Measurements from ENCODE around the gene GFI1B. TPM values are rescaled to one million over a fixed set of nuclear protein-coding genes. Genes with fewer than 3 reads are reported as not detected.

The GFI1B gene
- total RNA-seq, 1 donor from 2014 or later = not detected

DNA sequence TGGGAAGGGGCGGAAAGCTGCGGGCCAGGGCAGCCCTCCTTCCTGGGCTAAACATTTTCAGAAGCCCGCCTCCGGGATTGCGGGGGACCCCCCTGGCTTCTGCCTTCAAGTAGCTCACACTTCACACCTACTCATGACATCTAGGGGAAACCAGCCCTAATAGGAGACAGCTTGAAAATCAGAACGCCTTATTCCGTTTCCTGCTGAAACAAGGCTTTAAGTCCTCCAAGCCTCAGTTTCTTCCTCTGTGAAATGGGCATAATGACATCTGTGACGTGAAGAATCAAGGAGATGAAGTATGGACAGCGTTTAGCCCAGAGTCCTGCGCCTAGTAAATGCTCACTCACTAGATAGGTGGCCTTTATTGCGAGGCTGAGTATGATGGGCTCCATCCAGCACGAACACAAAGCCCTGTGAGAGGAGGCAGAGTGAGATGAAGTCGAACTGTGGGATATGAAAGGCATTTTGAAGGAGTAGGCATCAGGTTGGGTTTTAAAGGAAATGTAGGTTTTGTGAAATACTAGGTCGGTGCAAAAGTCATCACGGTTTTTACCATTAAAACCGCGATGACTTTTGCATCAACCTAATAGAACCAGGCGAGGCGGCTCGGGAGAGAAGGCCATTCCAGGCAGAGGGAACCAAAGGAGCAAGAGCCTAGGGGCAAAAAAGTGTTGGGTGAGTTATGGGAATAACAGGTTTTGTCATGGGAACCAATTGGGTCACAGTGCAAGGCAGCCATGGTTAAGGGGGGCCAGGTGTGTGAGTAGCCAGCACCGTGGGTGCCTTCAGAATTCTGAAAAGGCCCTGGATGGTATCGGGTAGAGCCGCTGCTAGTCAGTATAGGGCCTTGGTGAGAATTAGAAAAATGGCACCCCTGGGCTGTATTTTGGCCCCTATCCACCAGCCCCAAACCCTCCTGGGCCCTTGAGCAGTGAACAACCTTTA lies 33.0 kb upstream of the GFI1B start:
- Mint-ChIP-seq H3K4me3 (peak overlapping the region; percentile 98), H3K4me1 (peaks cover 32% of the 10 kb centered on the region)

DNA sequence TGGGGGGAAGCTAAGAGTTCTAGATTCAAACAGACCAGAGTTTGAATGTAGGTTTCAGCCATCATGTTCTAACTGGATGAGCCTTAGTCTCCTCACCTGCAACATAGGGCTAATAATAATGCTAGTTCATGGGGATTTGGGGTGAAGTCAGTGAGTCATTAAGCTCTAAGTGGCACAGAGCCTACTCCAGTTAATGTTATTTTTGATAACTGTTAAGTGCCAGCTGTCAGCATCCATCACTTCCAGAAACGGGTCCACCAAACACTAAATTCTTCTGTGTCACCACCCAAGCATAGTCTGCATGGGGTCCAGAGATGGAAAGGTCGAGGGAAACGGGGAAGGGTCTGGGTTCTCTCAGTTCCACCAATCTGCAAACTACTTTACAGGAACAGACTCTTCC lies 32.3 kb upstream of the GFI1B start:
- no peak overlapping the region for H3K4me3 Mint-ChIP-seq
- no peaks in the 10 kb centered on the region for H3K36me3 Mint-ChIP-seq
- peaks cover 31% of the 10 kb centered on the region for H3K79me2 ChIP-seq (ENCODE audit: low read depth)
- no peaks in the 10 kb centered on the region for H3K9me3 ChIP-seq (ENCODE audit: low read depth)
- TF ChIP-seq EZH2 (IDR thresholded peaks at IDR 0.05) (no peak), EZH2phosphoT487 (IDR thresholded peaks at IDR 0.05) (no peak)
- TF ChIP-seq, protein P1, sequence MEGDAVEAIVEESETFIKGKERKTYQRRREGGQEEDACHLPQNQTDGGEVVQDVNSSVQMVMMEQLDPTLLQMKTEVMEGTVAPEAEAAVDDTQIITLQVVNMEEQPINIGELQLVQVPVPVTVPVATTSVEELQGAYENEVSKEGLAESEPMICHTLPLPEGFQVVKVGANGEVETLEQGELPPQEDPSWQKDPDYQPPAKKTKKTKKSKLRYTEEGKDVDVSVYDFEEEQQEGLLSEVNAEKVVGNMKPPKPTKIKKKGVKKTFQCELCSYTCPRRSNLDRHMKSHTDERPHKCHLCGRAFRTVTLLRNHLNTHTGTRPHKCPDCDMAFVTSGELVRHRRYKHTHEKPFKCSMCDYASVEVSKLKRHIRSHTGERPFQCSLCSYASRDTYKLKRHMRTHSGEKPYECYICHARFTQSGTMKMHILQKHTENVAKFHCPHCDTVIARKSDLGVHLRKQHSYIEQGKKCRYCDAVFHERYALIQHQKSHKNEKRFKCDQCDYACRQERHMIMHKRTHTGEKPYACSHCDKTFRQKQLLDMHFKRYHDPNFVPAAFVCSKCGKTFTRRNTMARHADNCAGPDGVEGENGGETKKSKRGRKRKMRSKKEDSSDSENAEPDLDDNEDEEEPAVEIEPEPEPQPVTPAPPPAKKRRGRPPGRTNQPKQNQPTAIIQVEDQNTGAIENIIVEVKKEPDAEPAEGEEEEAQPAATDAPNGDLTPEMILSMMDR (IDR thresholded peaks at IDR 0.05) = no peak
- H3K9ac ChIP-seq = no peak overlapping the region
- H3K9me3 Mint-ChIP-seq = no peaks in the 10 kb centered on the region
- H3K27me3 Mint-ChIP-seq (ENCODE audit: insufficient read depth, low read depth) = peaks cover 10% of the 10 kb centered on the region
- H3K4me2 ChIP-seq = no peak overlapping the region
- no peaks in the 10 kb centered on the region for H3K36me3 ChIP-seq
- no peaks in the 10 kb centered on the region for H3K27me3 ChIP-seq
- peaks cover 10% of the 10 kb centered on the region for H3K4me1 ChIP-seq
- peaks cover 32% of the 10 kb centered on the region for H3K4me1 Mint-ChIP-seq
- no peak overlapping the region for H3K4me3 ChIP-seq
- peaks cover 4% of the 10 kb centered on the region for H3F3A ChIP-seq (ENCODE audit: low read depth)
- DNase-seq (ENCODE audit: low spot score) = no peak
- no peak overlapping the region for H3K27ac ChIP-seq
- peaks cover 15% of the 10 kb centered on the region for H4K20me1 ChIP-seq (ENCODE audit: low read depth)
- no peak overlapping the region for H3K27ac Mint-ChIP-seq
- H2AFZ ChIP-seq (replicated peaks) = no peak overlapping the region

More for the DNA sequence above, 33.0 kb upstream of the GFI1B start:
- no peaks in the 10 kb centered on the region for H3K36me3 ChIP-seq
- no peaks in the 10 kb centered on the region for H3K9me3 ChIP-seq (ENCODE audit: low read depth)
- Mint-ChIP-seq H3K27ac (no peak overlapping the region), H3K36me3 (no peaks in the 10 kb centered on the region), H3K9me3 (no peaks in the 10 kb centered on the region), H3K27me3 (ENCODE audit: insufficient read depth, low read depth) (peaks cover 10% of the 10 kb centered on the region)
- no peak overlapping the region for H3K9ac ChIP-seq
- H3F3A ChIP-seq (ENCODE audit: low read depth) = peaks cover 4% of the 10 kb centered on the region
- H3K4me3 ChIP-seq = peak overlapping the region; percentile 92
- peaks cover 10% of the 10 kb centered on the region for H3K4me1 ChIP-seq
- no peak overlapping the region for H3K27ac ChIP-seq
- peaks cover 19% of the 10 kb centered on the region for H4K20me1 ChIP-seq (ENCODE audit: low read depth)
- no peak for TF ChIP-seq EZH2phosphoT487 (IDR thresholded peaks at IDR 0.05)
- no peak for TF ChIP-seq EZH2 (IDR thresholded peaks at IDR 0.05)
- TF ChIP-seq, protein P1 (IDR thresholded peaks at IDR 0.05) = no peak
- peaks cover 39% of the 10 kb centered on the region for H3K79me2 ChIP-seq (ENCODE audit: low read depth)
- DNase-seq (ENCODE audit: low spot score) = no peak
- no peaks in the 10 kb centered on the region for H3K27me3 ChIP-seq
- H2AFZ ChIP-seq (replicated peaks) = peak overlapping the region; percentile 13
- H3K4me2 ChIP-seq = peak overlapping the region; percentile 81

DNA sequence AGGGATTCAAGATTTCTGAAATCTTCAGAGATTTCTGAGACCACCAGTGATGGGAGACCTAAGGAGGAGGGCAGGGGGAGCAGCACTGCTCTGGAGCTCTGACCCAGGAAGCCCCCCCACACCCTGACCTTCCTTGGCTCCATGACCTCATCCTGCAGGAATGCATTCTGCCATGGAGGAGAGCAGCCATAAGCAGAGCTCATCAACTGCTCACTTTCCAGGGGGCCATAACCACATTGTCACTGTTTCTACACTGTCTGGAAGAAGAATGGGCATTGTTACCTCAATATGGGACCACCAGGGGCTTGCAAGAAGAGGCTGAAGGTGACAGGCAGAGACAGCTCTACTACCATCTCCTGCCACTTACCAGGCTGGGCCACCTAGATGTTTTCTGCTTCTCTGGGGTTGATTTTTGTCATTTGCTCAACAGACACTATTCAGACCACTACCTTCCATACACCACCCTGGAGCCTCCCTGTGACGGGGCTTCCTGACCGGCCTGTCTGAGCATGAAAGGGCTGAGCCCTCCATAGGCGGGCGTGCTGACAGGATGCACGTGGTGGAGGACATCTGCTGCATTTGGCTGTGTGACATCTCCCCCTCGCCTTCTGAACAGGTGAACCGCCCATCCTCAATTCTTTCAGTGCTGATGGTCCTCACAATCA lies 31.7 kb upstream of the GFI1B start:
- H3K4me3 Mint-ChIP-seq = no peak overlapping the region

More for the DNA sequence above, 31.7 kb upstream of the GFI1B start:
- peak; percentile 35 for DNase-seq (ENCODE audit: low spot score)
- Histone ChIP-seq H3K27ac (no peak overlapping the region), H3K4me2 (no peak overlapping the region), H2AFZ (replicated peaks) (no peak overlapping the region), H4K20me1 (ENCODE audit: low read depth) (peaks cover 15% of the 10 kb centered on the region), H3K27me3 (no peaks in the 10 kb centered on the region), H3K4me1 (peaks cover 10% of the 10 kb centered on the region), H3K9ac (no peak overlapping the region), H3K4me3 (no peak overlapping the region), H3F3A (ENCODE audit: low read depth) (peaks cover 4% of the 10 kb centered on the region), H3K9me3 (ENCODE audit: low read depth) (no peaks in the 10 kb centered on the region), H3K36me3 (no peaks in the 10 kb centered on the region), H3K79me2 (ENCODE audit: low read depth) (peaks cover 26% of the 10 kb centered on the region)
- Mint-ChIP-seq H3K27me3 (ENCODE audit: insufficient read depth, low read depth) (peaks cover 10% of the 10 kb centered on the region), H3K27ac (peak overlapping the region; percentile 50), H3K4me1 (peaks cover 32% of the 10 kb centered on the region), H3K9me3 (no peaks in the 10 kb centered on the region), H3K36me3 (no peaks in the 10 kb centered on the region)
- TF ChIP-seq EZH2 (IDR thresholded peaks at IDR 0.05) = no peak

All from neural progenitor cell (in vitro differentiated cells).